Thyroid gland (tissue), 4 donors: ENCODE measurements around the gene PANK2. TPM values are rescaled to one million over a fixed set of nuclear protein-coding genes. Genes with fewer than 3 reads are reported as not detected.

Experiments
- DNase-seq, 2 donors: peaks; one replicate each; pipeline ENCODE4 v3.0.0-alpha.2; 2019
- H3K27ac ChIP-seq, 3 donors: fragments of 200-600 bp; sonication (generic); 1 replicate in 2 of 3; 2 replicates in 1 of 3; pipeline ENCODE4 v1.5.1; 2016 to 2019; ENCODE audit warnings: mild to moderate bottlenecking in 1 of 3, moderate library complexity in 1 of 3
- H3K27me3 ChIP-seq: fragments of 200-600 bp; sonication (generic); one replicate; pipeline ENCODE4 v1.5.1; 2019
- H3K36me3 ChIP-seq, 2 donors: fragments of 200-600 bp; sonication (generic); one replicate each; pipeline ENCODE4 v1.5.1; 2016 to 2019
- H3K4me1 ChIP-seq, 2 donors: fragments of 200-600 bp; sonication (generic); one replicate each; pipeline ENCODE4 v1.5.1; 2017 to 2019
- H3K4me3 ChIP-seq, 3 donors: fragments of 200-600 bp; sonication (generic); replicated peaks in 1 of 3; 1 replicate in 2 of 3; 2 replicates in 1 of 3; pipeline ENCODE4 v1.5.1; 2016; ENCODE audit warnings: mild to moderate bottlenecking in 1 of 3
- H3K9me3 ChIP-seq: fragments of 200-600 bp; sonication (generic); one replicate; pipeline ENCODE4 v1.5.1; 2017
- POLR2A ChIP-seq, 2 donors: fragments of 450-650 bp; IDR thresholded peaks; one replicate each; pipeline ENCODE4 v1.6.1; 2017; ENCODE audit warnings: antibody characterized with exemption in 2 of 2, mild to moderate bottlenecking in 2 of 2, moderate library complexity in 1 of 2
- WGBS, 2 donors: methylation state at CpG; one replicate each; pipeline ENCODE4 v1.1.5; 2017; 5-methylcytosine and 5-hydroxymethylcytosine counted together
- intact Hi-C: fragments of 100-400 bp; cut with DNase I; formaldehyde crosslinking; loops from one replicate; pipeline ENCODE4 v1.15.1; 2023
- total RNA-seq, 4 donors: library from RNA; depleted of rRNA; stranded (reverse); fragments of >200 nt; gene quantifications; one replicate each; pipeline ENCODE4 v1.2.3, GENCODE V29; 2016
- TF ChIP-seq, protein P1 (sequence below), 6 experiments: fragments of 200-600 bp in 3 of 6; fragments of 450-650 bp in 3 of 6; sonication (generic) in 3 of 6; IDR thresholded peaks; one replicate each; pipeline ENCODE4 v1.5.1; 2016 to 2019; ENCODE audit warnings: antibody characterized with exemption in 6 of 6, mild to moderate bottlenecking in 2 of 6, inconsistent platforms in 1 of 6, moderate library complexity in 1 of 6

The PANK2 gene
- total RNA-seq, 4 donors from 2014 or later: 52.3 to 63.4 (median 61.4) TPM

DNA sequence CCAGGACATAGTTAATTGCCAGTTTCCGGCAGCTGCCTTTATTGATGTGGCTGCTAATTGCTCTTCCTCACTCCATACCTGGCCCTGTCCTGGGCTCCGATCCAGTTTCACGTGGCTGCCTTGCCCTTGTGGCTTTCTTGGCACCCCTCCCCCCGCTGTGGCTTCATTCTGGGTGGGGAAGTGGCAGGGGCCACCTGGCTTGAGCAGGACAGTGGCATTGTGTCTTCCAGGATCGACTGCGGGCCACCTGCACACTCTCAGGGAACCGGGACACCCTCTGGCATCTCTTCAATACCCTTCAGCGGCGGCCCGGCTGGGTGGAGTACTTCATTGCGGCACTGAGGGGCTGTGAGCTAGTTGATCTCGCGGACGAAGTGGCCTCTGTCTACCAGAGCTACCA, 31.8 kb upstream of the PANK2 start:
- H3K4me1 ChIP-seq: no peaks in the 10 kb centered on the region
- H3K27ac ChIP-seq: no peak overlapping the region
- TF ChIP-seq POLR2A (IDR thresholded peaks at IDR 0.05): no peak
- TF ChIP-seq, protein P1, sequence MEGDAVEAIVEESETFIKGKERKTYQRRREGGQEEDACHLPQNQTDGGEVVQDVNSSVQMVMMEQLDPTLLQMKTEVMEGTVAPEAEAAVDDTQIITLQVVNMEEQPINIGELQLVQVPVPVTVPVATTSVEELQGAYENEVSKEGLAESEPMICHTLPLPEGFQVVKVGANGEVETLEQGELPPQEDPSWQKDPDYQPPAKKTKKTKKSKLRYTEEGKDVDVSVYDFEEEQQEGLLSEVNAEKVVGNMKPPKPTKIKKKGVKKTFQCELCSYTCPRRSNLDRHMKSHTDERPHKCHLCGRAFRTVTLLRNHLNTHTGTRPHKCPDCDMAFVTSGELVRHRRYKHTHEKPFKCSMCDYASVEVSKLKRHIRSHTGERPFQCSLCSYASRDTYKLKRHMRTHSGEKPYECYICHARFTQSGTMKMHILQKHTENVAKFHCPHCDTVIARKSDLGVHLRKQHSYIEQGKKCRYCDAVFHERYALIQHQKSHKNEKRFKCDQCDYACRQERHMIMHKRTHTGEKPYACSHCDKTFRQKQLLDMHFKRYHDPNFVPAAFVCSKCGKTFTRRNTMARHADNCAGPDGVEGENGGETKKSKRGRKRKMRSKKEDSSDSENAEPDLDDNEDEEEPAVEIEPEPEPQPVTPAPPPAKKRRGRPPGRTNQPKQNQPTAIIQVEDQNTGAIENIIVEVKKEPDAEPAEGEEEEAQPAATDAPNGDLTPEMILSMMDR (IDR thresholded peaks at IDR 0.05): no peak
- intact Hi-C loops: no loop called here
- 86 to 87% methylated on average over 14 of the region's 14 CpGs for WGBS, 2 donors
- peaks cover 48 to 51% of the 10 kb centered on the region in 2 donors for H3K36me3 ChIP-seq
- H3K27me3 ChIP-seq: no peaks in the 10 kb centered on the region
- DNase-seq: no peak
- H3K9me3 ChIP-seq: no peaks in the 10 kb centered on the region
- H3K4me3 ChIP-seq: no peak overlapping the region

DNA sequence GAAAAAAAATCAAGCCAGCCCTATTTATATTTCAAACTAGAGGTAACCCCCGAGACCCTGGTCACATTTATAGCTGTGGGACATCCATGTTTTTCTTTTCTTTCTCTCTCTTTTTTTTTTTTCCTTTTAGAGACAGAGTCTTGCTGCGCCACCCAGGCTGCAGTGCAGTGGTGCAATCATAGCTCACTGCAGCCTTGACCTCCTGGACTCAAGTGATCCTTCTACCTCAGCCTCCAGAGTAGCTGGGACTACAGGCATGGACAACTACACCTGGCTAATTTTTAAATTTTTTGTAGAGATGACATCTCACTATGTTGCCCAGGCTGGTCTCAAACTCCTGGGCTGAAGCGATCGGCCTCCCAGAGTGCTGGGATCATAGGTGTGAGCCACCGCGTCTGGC, 30.5 kb upstream of the PANK2 start:
- Histone ChIP-seq H3K9me3 (no peaks in the 10 kb centered on the region), H3K4me1 (no peaks in the 10 kb centered on the region), H3K4me3 (no peak overlapping the region), H3K36me3 (peaks cover 61 to 63% of the 10 kb centered on the region in 2 donors), H3K27me3 (no peaks in the 10 kb centered on the region), H3K27ac (no peak overlapping the region)
- TF ChIP-seq, protein P1 (IDR thresholded peaks at IDR 0.05): no peak
- TF ChIP-seq POLR2A (IDR thresholded peaks at IDR 0.05): no peak
- WGBS, 2 donors: 96 to 97% methylated on average over 6 of the region's 6 CpGs
- DNase-seq: no peak
- intact Hi-C loops: no loop called here

DNA sequence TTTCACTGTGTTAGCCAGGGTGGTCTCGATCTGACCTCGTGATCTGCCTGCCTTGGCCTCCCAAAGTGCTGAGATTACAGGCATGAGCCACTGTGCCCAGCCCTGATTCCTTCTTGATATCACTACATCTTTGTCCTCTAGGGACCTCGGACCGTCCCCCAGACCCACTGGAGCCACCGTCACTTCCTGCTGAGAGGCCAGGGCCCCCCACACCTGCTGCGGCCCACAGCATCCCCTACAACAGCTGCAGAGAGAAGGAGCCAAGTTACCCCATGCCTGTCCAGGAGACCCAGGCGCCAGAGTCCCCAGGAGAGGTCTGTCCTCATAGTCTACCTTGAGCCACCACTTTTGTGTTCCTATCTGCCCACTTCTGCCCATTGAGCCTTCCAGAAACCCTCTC, 28.0 kb upstream of the PANK2 start:
- intact Hi-C loops: no loop called here
- 97 to 98% methylated on average over 7 of the region's 7 CpGs for WGBS, 2 donors
- H3K36me3 ChIP-seq: peaks cover 79 to 82% of the 10 kb centered on the region in 2 donors
- no peaks in the 10 kb centered on the region for H3K4me1 ChIP-seq
- H3K27ac ChIP-seq: no peak overlapping the region
- H3K27me3 ChIP-seq: no peaks in the 10 kb centered on the region
- no peak for DNase-seq
- H3K9me3 ChIP-seq: no peaks in the 10 kb centered on the region
- H3K4me3 ChIP-seq: no peak overlapping the region
- TF ChIP-seq POLR2A (IDR thresholded peaks at IDR 0.05): no peak
- TF ChIP-seq, protein P1 (IDR thresholded peaks at IDR 0.05): no peak

DNA sequence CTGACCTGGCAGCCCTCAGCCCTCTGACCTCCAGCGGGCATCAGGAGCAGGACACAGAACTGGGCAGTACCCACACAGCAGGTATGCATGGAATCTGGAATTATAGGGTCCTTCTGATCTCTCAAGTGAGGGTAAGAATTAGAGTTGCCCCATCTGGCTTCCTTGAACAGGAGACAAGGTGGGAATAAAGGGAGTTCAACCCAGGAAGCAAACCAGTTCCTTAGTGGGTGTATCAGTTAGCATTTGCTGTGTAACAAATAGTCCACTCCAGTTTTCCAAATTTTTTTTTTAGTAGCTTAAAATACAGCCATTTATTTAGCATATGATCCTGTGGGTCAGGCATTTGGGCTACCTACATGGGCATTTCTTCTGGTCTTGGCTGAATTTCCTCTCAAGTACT, 26.9 kb upstream of the PANK2 start:
- intact Hi-C loops: no loop called here
- no peak overlapping the region for H3K4me3 ChIP-seq
- no peaks in the 10 kb centered on the region for H3K27me3 ChIP-seq
- H3K36me3 ChIP-seq: peaks cover 86 to 87% of the 10 kb centered on the region in 2 donors
- H3K27ac ChIP-seq: no peak overlapping the region
- 89 to 100% methylated on average over 1 of the region's 1 CpG for WGBS, 2 donors
- no peaks in the 10 kb centered on the region for H3K4me1 ChIP-seq
- no peak for DNase-seq
- H3K9me3 ChIP-seq: no peaks in the 10 kb centered on the region
- TF ChIP-seq, protein P1 (IDR thresholded peaks at IDR 0.05): no peak
- no peak for TF ChIP-seq POLR2A (IDR thresholded peaks at IDR 0.05)

DNA sequence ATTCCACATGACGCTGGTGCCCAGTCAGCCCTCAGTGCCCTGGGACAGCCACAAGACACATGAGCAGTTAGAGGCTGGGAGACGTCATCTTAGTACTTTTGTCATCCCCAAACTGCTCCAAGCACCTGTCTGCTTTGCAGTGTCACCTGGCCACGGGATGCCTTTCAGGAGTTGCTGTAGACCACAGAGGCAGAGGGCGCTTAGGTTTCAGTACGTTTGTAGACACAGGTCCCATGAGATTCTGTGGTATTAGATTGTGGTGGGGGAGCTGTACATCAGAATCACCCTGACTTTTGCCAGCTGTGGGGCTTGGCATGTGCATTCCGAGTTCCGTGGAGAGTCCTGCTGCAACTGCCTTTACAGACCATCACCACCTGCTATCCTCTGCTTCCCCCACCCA, 25.9 kb upstream of the PANK2 start:
- H3K36me3 ChIP-seq: peaks cover 77 to 80% of the 10 kb centered on the region in 2 donors
- no peaks in the 10 kb centered on the region for H3K4me1 ChIP-seq
- intact Hi-C loops: no loop called here
- WGBS, 2 donors: 93 to 97% methylated on average over 7 of the region's 7 CpGs
- no peak overlapping the region for H3K27ac ChIP-seq
- no peaks in the 10 kb centered on the region for H3K9me3 ChIP-seq
- DNase-seq: no peak
- TF ChIP-seq POLR2A (IDR thresholded peaks at IDR 0.05): no peak
- TF ChIP-seq, protein P1 (IDR thresholded peaks at IDR 0.05): no peak
- H3K4me3 ChIP-seq: no peak overlapping the region
- no peaks in the 10 kb centered on the region for H3K27me3 ChIP-seq
